ENCODE data around the gene CHKA. TPM values are rescaled to one million over a fixed set of nuclear protein-coding genes. Genes with fewer than 3 reads are reported as not detected.

CHKA gene
- total RNA-seq, 3 donors from 2014 or later: 44.1 to 74.4 (median 58.5) TPM

DNA sequence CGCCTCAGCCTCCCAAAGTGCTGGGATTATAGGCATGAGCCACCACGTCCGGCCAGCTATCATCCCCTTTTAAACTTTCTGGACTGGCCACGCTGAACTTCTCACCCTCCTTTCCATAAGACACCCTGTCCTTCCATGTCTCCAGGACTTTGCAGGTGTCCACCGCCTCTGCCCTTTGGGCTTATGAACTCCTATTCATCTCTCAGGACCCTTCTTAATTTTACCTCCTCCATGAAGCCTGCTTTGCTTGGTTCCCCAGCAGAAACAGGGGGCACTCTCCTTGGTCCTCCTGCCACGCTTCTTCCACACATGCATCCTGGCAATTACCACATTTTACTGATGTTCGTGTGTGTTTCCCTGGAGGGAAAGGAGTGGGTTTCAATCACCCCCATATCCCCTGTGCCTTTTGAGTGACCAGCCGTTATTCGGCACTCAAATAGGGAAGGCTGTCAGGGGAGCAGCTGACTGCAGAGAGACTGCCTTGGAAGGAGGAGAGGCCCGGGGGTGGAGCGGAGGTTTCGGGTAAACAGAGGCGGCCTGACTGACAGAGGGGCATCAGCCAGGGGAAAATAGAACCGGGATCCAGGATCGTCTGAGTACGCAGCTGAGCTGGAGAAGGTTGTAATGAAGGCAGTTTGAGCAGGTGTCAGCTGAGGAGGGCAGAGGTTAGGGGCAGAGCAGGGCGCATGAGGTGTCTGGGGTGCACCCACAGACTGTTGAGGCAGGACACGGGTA lies 27.1 kb upstream of the CHKA start:
- Histone ChIP-seq H3K36me3 (ENCODE audit: low read depth) (no peaks in the 10 kb centered on the region), H3K4me1 (ENCODE audit: low read depth) (peaks cover 25% of the 10 kb centered on the region), H3K9me3 (no peaks in the 10 kb centered on the region), H3K4me3 (no peak overlapping the region)
- intact Hi-C loops (cut with DNase I, micrococcal nuclease): no loop called here
- DNase-seq (peak in 1 of 3 donors; percentile 23), ATAC-seq (no peak)
- TF ChIP-seq CTCF (IDR thresholded peaks at IDR 0.05): no peak

DNA sequence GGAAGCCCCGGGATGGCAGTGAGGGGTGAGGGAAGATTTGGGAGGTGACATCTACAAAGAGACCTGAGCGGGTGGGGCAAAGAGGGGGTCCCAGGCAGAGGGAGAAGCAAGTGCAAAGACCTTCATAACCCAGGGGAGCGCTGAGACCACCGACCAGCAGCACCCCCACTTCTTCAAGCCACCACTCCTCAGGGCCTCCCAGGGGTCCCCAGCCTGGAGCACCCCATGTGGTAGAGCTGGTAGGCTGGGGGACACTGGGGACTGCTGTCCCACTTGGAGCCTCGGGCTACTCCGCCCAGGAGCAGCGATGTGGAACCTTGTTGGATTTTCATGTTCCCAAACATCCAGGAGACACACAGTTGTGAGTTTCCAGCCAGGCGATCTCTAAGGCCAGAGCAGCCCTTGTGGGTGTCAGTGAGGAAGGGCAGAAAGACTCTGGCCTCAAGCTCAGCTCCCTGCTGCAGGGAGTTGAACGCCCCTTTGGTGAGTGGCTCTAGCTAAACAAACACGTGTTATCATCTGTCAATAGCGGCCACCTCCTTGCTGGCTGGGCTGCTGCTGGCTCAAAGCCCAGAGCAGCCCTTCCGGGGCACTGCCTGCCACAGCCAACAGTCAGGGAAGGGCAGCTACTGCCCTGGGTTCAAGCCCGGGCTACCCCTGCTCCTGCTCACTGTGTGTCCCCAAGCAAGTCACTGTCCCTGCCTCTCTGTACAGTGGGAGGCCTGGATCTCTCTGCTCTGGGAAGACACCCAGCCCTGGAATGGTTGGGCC lies 25.7 kb upstream of the CHKA start:
- Histone ChIP-seq H3K4me1 (ENCODE audit: low read depth) (peaks cover 25% of the 10 kb centered on the region), H3K4me3 (no peak overlapping the region), H3K36me3 (ENCODE audit: low read depth) (no peaks in the 10 kb centered on the region), H3K9me3 (no peaks in the 10 kb centered on the region)
- TF ChIP-seq CTCF (IDR thresholded peaks at IDR 0.05): no peak
- ATAC-seq: peak; percentile 80
- intact Hi-C loops (cut with DNase I, micrococcal nuclease): no loop called here
- peak; percentile 84 to 88 (median 88) for DNase-seq

- no peak overlapping the region for H3K4me3 ChIP-seq
- H3K9me3 ChIP-seq: no peaks in the 10 kb centered on the region
- intact Hi-C loops (cut with DNase I, micrococcal nuclease): no loop called here
- H3K4me1 ChIP-seq (ENCODE audit: low read depth): peaks cover 25% of the 10 kb centered on the region
- peak; percentile 81 for ATAC-seq
- no peaks in the 10 kb centered on the region for H3K36me3 ChIP-seq (ENCODE audit: low read depth)
- peak; percentile 96 to 99 (median 98) for DNase-seq
- no peak for TF ChIP-seq CTCF (IDR thresholded peaks at IDR 0.05)
Measured at GRCh38 chr11:68146010-68146540, 24.9 kb upstream of the CHKA start.

DNA sequence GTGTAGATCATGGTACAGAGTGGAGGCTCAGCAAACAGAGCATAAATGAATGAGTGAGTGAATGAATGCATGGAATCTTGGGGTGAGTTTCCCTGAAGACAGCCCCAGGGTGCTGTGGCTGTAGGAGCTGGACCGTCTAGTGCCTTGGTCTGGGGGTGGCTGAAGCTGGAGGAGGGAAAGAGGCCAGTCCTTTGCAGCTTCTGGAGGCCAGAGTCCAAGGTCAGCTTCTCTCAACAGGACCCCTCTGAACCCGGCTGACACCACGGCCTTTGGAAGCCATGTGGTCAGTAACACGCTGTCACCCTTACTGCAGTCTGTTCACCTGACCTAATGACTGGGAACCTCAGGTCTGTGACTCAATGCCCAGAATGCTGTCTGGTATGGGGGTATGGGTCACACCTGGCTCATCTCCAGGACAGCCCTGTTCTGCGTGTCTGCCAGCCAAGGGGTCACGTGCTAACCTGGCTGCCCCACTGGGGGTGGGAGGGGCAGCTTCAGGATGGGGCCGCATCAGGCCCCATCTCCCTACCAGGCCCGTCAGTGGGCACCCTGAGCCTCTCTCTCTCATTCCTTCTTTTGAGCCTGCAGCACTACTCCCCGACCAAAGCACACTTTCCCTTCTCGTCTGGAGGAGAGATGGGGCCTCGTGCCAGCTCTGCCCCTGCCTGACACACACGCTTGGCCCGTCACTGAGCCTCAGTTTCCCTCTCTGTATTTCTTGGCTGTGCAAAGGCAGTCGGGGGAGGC lies 24.1 kb upstream of the CHKA start:
- peaks cover 25% of the 10 kb centered on the region for H3K4me1 ChIP-seq (ENCODE audit: low read depth)
- intact Hi-C loops (cut with DNase I, micrococcal nuclease): no loop called here

More for the DNA sequence above, 24.1 kb upstream of the CHKA start:
- H3K9me3 ChIP-seq: no peaks in the 10 kb centered on the region
- no peak for TF ChIP-seq CTCF (IDR thresholded peaks at IDR 0.05)
- DNase-seq (peak in 2 of 3 donors; percentile 33 to 36), ATAC-seq (no peak)
- H3K36me3 ChIP-seq (ENCODE audit: low read depth): no peaks in the 10 kb centered on the region
- H3K4me3 ChIP-seq: no peak overlapping the region

All from mucosa of descending colon (tissue), 3 donors.